Esophagus squamous epithelium (tissue), 4 donors: Measurements from ENCODE around the gene CKLF.
A peak's percentile ranks its signal among the peaks of the same experiment; 100 is the strongest.

Experiments used
- POLR2A ChIP-seq, 4 donors: fragments of 450-650 bp; IDR thresholded peaks; one replicate each; pipeline ENCODE4 v1.6.1; 2017; ENCODE audit warnings: antibody characterized with exemption in 4 of 4, mild to moderate bottlenecking in 4 of 4, moderate library complexity in 3 of 4
- TF ChIP-seq, protein P1 (sequence below), 6 experiments: fragments of 450-650 bp in 4 of 6; fragments of 200-600 bp in 2 of 6; sonication (generic) in 2 of 6; IDR thresholded peaks; one replicate each; pipeline ENCODE4 v1.5.1; 2016 to 2019; ENCODE audit warnings: antibody characterized with exemption in 6 of 6, mild to moderate bottlenecking in 4 of 6, moderate library complexity in 4 of 6

DNA sequence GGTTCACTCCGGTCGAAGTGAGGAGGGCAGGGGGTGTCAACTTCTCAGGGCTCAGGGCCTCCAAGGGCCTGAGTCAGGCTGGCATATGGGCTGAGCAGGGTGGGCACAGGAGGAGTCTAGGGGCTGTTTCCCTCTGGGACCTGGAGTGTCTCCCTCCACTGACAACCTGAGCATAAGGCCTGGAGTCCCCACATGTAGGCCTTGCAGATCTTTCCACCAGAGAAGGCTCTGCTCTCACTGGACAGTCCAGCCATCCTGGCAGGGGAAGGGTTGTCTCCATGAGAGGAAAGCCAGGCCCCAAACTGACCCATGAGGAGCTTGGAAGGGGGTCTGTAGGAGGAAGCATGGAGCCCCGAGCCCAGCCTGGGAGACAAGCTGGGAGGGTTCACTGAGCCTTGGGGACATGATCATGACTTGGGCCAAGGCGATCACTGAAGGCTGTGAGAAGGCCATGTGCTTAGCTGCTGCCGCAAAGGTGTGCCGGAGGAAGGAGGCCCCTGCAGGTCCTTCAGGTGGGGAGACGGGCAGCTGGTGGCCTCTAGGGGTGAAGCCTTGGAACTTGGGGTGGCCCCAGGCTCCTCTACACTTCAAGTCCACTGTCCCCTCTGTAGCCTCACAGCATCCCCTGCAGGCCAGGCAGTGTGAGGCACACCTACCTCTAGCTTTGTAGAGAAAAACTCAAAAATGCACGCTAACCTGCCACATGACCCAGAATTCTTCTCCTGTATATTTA, 36.8 kb downstream of the CKLF start:
- TF ChIP-seq, protein P1, sequence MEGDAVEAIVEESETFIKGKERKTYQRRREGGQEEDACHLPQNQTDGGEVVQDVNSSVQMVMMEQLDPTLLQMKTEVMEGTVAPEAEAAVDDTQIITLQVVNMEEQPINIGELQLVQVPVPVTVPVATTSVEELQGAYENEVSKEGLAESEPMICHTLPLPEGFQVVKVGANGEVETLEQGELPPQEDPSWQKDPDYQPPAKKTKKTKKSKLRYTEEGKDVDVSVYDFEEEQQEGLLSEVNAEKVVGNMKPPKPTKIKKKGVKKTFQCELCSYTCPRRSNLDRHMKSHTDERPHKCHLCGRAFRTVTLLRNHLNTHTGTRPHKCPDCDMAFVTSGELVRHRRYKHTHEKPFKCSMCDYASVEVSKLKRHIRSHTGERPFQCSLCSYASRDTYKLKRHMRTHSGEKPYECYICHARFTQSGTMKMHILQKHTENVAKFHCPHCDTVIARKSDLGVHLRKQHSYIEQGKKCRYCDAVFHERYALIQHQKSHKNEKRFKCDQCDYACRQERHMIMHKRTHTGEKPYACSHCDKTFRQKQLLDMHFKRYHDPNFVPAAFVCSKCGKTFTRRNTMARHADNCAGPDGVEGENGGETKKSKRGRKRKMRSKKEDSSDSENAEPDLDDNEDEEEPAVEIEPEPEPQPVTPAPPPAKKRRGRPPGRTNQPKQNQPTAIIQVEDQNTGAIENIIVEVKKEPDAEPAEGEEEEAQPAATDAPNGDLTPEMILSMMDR (IDR thresholded peaks at IDR 0.05) = peak in 5 of 6 experiments; percentile 25 to 70 (median 51)
- no peak for TF ChIP-seq POLR2A (IDR thresholded peaks at IDR 0.05)
